IPS DF 4.7 (cell line): ENCODE results near the gene WNT6.

ENCODE experiments used
- DNase-seq: peaks from one replicate; pipeline ENCODE4 v3.0.0-alpha.2; 2013; ENCODE audit warnings: low spot score; ENCODE audit errors: extremely low read depth

The WNT6 gene

GRCh38 chr2:218859556-218859987 lies at the start of gene WNT6:
WNT6 (plus strand) TSS chr2:218859805; CDS start chr2:218860038, 233 bp downstream.
- DNase-seq, result no peak

DNA sequence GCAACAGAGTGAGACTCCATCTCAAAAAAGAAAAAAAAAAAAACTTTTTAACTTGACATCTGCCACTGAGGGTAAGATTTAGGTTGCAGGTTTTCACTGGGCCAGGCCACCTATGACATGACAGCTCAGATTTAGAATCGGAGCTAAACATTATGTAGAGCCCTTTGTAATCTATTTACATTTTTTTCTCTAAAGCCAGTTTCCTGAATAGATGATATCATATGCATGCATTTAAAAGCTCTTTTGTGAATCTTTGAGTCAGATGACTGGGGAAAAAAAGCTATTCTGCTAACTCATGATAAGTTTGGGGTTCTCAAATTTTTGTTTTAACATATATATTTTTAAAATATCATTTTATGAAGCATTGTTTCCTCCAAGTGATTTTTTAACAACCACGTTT lies 49.3 kb upstream of the WNT6 start:
- no peak for DNase-seq

GRCh38 chr2:218811382-218811781 lies 48.2 kb upstream of the WNT6 start:
- no peak for DNase-seq

GRCh38 chr2:218812096-218812815 lies 47.3 kb upstream of the WNT6 start:
- no peak for DNase-seq

DNA sequence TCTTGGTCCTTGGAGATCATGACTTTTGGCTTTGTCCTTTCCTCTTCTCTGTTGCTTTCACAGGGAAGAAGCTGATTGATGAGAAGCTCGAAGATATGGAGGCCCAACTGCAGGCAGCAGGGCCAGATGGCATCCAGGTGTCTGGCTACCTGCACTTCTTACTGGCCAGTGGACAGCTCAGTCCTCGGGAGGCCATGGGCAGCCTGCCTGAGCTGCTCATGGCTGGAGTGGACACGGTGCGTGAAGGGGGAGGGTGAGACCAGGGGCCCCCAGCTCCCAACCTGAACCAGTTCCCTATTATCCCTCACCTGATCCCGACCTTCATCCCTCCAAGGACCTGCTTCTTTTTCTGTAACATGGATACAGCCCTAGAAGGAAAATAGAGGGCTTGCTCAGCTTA lies 46.7 kb upstream of the WNT6 start:
- no peak for DNase-seq

GRCh38 chr2:218813771-218814460 lies 45.7 kb upstream of the WNT6 start:
- no peak for DNase-seq

DNA sequence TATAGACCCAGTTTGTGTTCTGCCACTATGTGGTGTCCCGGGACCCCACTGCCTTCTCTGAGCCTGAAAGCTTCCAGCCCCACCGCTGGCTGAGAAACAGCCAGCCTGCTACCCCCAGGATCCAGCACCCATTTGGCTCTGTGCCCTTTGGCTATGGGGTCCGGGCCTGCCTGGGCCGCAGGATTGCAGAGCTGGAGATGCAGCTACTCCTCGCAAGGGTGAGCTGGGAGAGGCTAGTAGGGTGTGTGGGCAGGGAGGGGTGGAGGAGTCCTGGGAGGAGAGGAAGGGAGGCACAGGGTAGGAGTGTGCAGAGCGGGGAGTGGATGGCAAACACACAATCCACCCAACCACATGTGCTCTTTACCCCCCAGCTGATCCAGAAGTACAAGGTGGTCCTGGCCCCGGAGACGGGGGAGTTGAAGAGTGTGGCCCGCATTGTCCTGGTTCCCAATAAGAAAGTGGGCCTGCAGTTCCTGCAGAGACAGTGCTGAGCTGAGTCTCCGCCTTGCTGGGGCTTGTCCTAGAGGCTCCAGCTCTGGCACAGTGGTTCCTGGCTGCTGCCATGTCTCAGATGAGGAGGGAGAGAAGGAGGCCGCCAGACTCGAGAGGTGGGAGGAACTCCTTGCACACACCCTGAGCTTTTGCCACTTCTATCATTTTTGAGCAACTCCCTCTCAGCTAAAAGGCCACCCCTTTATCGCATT lies 44.9 kb upstream of the WNT6 start:
- no peak for DNase-seq

- DNase-seq, result no peak
Measured at GRCh38 chr2:218815244-218815637, 44.4 kb upstream of the WNT6 start.

DNA sequence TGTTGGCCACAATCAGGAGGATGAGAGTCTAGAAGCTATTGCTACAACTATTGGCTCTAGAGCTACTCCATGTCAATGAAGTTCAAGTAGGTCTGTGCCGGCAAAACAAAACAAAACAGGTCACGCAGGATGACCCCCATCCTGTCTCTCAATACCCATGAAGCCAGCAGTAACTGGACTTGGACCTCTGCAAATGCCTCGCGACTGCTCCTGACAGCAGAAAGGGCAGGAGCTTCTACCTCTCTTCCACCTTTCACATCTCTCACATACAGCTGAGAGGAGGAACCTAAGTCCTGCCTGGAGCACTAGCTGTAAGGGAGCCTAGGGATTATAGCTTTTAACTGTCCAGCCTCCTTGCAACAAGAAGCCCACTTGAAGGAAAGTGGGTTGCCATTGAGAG lies 44.0 kb upstream of the WNT6 start:
- no peak for DNase-seq

GRCh38 chr2:218816561-218817011 lies 43.0 kb upstream of the WNT6 start:
- DNase-seq, result no peak

- no peak for DNase-seq
Measured at GRCh38 chr2:218819093-218819492, 40.5 kb upstream of the WNT6 start.

DNA sequence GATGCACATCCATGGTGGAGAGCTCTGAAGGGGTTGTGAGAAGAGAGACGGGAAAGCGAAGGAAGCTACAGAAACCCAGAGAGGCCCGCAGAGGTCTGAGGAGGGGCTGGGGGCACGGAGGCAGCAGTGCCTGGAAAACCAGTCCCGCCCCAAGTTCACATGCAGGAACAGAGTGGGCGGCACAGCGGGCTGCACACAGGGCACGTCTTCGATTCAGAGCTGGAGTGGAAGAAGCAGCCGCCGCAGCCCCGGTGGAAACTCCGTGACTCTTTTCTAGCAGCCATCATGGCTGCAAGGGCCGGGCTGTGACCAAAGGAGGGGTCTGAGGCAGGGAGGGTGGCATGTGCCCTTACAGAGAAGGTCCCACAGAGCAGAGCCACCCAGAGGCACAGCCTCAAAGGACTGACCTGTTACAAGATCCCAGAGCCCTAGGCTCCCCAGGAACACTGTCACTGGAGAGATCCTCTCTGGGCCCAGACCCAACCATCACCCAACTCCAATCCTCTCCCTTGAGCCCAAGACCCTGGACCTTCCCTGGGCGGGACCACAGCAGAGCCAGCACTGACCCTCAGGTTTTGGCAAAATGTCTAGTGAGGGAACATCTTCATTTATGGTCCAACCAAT lies 38.7 kb upstream of the WNT6 start:
- DNase-seq, result no peak

GRCh38 chr2:218821605-218822211 lies 37.9 kb upstream of the WNT6 start:
- DNase-seq, result no peak

GRCh38 chr2:218822622-218823021 lies 37.0 kb upstream of the WNT6 start:
- DNase-seq, result no peak

DNA sequence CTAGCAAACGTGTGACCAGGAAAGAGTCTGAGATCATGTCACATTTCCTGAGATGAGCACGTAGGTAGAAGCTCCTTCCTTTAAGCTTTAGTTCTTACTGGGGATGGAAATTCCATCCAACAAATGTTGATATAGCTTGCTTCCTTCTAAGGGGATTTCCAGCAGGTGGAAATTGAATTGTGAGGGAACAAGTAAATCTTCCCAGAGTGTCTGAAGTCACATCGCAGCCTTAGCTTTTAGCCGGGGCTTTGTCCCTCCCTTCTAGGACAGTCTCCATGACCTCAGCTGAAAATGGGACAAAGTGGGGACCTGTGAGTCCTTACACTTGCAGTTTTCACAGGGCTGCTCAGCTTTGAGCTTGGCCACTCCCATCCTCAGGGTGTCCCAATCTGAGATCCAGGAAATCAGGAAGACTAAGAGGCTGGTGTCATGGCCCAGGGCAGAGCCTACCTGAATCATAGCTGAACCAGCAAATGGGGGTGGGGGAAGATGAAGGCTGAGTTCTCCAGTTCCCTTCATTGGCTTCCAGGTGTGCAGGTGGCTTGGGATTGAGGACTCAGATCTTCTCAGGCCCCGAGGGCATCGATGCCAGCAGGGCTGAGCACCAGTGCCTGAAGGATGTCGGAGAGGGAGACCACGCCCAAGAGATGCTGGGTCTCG lies 36.3 kb upstream of the WNT6 start:
- no peak for DNase-seq

GRCh38 chr2:218824004-218824403 lies 35.6 kb upstream of the WNT6 start:
- DNase-seq, result no peak

DNA sequence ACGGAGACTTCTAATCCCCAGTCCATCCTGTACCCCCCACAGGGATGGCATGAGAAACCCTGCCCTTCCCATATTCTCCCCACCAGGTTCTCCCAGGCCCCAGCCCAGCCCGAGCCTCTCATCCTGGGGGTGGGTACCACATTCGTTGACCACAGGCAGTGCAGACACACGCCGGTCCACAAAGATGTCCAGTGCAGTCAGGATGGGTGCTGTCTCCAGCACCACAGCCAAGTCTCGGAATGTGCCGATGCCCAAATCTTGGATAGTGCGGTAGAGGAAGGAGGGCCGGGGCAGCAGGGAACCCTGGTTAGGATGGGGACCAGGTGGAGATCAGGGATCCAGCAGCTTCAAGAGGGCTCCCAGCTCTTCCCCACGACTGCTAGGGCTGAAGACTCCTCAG lies 32.8 kb upstream of the WNT6 start:
- DNase-seq, result no peak

DNA sequence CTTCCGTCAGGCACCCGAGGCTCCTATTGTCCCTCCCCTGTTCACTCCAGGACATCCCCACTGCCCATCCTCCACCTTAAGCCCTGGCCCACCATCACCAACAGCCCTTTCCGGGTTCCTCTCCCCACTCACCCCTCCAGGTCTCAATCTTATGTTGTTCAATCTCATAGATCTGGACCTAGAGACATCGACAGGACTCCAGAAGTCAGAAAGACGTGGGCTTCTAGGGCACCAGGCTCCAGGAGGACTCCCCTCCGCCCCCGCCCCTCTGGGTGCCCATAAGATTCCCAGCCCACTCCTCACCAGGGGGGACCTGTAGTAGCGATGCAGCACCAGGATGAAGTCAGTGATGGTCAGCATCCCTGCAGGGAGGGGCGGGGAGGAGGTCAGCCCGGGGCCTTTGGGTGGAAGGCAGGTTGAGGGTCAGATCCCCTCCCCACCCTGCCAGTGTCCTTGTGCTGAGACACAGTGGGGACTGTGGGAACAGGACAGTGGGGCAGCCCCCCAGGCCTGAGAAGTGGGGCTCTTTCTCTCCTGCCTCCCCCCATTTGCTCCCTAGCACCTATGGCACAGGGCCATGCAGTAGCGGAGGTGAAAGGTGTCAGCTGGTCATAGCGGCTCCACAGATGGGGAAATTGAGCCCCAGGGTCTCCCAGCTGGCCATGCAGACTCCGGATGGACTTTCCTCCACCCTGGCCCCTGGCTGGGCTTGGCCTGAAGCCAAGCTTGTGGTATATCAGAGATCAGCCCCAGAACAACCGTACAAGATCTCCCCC lies 31.7 kb upstream of the WNT6 start:
- no peak for DNase-seq

DNA sequence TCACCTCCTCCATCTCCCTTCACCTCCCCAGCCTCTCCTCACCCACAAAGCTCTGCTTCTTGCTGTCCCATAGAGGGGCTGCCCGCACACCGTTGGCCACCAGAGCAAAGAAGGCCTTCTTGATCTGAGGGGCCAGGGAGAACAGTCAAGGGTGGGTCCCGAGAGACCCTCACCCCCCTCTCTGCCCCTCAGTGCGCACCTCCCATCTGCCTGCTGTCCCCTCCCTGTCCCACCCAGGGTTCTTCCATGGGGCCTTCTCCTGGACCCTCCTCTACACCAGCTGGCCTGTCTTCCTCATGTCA lies 31.2 kb upstream of the WNT6 start:
- DNase-seq, result no peak

DNA sequence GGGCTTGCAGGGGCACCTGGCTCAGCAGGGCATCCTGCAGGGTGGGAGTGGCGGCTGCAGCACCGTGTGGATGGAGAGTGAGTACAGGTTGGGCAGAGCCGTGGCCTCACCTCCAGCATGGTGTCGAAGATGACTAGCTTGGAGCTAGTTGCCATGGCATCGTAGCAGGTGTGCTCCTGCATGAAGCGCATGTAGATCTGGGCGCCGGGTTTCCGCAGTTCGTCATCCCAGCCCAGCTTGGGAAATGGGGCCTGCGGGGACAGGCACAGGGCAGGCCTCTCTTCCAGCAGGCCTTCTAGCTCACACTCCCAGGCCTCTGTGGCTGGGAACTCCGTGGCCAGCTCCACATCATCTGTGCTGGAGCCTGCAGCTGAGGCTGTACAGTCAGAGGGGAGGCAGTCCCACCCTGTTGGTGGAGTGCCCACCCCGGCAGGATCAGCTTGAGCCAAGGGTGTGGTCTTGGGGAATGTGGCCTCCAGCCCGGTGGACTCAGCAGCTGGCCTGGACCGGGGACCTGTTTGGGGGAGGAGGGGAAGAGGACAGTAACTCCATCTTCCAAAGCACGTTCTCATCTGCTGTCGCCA lies 29.6 kb upstream of the WNT6 start:
- DNase-seq, result no peak
